Measurements from ENCODE around the gene TTBK2.
"Not testable (repeated sequence)": the region's sequence is repeated elsewhere in the genome, so short reads cannot be mapped to it uniquely, and the experiment has no call there.

Gene TTBK2

DNA sequence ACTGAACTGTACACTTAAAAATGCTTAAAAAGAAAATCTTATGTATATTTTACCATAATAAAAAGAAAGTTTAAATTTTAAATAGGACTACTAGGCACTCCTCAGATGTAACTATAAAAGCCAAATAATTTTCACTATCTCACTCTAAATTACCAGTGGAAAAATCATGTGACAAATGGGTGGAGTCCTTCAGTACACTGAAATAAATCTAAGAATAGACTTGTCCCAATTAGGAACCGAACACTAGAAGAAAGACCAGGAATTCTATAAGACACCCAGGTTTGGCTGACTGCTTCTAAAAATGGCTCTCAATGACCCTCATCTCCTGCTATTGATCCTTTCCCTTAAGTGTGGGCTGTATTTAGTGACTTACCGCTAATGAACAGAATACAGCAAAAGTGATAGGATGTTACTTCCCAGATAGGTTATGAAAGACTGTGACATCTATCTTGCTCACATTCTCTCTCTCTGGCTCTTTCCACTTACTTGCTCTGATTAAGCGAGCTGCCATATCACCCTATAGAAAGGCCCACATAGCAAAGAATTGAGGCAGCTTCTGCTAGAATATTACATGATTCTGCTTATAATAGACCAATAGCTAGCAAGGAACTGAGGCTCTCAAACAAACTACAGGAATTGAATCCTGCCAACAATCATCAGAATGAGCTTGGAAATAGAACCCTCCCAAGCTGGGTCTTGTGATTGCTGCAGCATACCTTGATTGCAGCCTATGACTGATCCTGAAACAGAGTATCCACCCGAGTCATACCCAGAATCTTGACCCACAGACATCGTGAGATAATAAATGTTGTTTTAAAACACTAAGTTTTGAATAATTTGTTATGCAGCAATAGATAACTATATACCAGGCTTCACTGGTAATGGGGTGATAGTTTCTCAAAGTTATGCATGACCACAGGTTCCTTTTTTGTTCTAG is 16.9 kb downstream of the TTBK2 start:
- DNase-seq: peak; percentile 6

DNA sequence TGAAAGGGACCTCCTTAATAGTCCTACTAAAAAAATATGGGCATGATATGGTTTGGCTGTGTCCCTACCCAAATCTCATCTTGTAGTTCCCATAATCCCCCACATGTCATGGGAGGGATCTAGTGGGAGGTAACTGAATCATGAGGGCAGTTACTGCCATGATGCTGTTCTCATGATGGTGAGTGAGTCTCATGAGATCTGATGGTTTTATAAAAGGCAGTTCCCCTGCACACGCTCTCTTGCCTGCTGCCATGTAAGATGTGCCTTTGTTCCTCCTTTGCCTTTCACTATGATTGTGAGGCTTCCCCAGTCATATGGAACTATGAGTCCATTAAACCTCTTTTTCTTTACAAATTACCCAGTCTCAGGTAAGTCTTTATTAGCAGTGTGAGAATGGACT is 26.7 kb downstream of the TTBK2 start:
- not testable (repeated sequence) for DNase-seq

DNA sequence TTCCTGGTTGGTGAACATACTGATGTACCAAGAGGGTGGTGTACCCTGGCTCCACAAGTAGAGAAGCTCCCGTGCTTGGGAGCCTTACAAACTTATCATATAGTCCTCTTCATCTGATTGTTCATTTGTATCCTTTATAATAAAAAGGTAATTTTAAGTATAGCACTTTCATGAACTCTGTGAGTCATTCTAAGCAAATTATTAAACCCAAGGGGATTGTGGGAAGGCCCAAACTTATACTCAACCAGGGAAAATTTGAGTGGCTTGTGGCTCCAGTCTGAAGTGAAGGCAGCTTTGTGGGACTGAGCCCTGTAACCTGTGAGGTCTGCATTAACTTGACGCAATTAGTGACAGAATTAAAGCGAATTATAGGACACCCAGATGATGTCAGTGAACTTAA is 29.0 kb downstream of the TTBK2 start:
- no peak for DNase-seq

DNA sequence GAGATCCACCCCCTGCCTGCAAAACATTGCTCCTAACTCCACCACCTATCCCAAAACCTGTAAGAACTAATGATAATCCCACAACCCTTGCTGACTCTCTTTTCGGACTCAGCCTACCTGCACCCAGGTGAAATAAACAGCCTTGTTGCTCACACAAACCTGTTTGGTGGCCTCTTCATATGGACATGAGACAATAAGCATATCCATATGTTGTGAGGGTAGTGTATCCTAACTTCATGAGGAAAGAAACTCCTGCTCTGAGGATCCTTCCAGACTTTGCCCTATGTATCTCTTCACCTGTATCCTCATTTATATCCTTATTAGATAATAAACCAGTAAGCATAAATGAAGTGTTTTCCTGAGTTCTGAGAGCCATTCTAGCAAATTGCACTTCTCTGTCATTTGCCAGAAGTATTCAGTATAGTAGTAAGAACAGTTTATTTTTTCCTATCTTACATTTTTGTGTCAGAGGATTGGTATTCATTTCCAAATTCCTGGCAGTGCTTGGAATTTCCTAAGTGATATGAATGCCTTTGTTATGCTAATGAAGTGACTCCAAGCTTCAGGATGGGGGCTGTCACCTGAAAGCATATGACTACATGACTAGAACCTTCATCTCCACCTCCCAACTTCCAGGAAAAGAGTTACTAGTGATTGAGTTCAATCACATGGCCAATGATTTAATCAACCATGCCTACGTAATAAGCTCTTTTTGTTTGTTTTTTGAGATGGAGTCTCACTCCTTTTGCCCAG is 30.2 kb downstream of the TTBK2 start:
- no peak for DNase-seq

DNA sequence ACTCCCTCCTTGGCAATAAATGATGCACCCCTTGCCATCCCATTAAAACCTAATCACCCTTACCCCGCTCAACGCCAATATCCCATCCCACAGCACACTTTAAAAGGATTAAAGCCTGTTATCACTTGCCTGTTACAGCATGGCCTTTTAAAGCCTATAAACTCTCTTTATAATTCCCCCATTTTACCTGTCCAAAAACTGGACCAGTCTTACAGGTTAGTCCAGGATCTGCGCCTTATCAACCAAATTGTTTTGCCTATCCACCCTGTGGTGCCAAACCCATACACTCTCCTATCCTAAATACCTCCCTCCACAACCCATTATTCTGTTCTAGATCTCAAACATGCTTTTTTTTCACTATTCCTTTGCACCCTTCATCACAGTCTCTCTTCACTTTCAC is 33.2 kb downstream of the TTBK2 start:
- DNase-seq: not testable (repeated sequence)

DNA sequence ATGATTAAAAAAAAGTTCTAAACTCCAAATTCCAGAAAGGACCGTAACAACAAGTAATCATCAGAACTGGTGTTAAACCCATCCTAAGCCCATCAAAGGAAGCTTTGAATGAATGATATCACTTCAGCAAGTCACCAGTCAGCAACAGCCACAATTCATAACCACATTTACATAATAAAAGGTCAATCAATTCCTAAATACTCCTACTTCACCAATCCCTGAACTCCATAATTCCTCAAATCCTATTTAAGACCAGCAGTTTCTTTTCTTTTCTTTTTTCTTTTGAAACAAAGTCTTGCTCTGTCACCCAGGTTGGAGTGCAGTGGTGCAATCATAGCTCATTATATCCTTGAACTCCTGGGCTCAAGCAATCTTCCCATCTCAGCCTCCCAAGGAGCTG is 40.5 kb downstream of the TTBK2 start:
- DNase-seq: no peak

DNA sequence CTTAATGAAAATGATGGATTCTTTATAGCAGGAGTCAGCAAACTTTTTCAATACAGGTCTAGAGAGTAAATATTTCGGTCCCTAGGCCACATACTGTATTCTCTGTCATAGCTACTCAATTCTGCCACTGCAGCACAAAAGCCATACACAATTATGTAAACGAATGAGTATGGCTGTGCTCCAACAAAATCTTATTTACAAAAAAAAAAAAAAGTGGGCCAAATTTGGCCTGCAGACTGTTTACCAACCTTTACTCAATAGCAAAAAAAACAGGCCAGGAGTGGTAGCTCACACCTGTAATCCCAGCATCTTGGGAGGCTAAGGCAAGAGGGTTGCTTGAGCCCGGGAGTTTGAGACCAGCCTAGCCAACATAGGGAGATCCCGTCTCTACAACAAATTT is 41.1 kb downstream of the TTBK2 start:
- DNase-seq: no peak

DNA sequence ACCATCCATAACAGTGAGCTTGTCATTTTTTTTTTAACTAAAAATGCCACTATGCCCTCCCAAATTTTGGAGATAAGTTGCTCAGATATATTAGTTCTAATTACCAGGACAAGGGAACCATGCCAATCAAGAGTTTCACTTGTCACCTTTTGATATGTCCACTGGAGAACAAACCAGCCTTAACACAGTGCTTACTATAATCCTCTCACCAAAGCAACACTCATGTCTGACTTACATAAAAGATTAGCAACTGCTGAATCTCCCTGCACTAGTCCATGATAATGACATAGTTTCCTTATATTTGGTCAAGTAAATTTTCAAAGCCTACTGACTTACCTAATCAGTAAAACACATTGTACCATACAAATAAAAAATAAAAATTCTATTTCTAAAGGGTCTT is 44.4 kb downstream of the TTBK2 start:
- DNase-seq: no peak

DNA sequence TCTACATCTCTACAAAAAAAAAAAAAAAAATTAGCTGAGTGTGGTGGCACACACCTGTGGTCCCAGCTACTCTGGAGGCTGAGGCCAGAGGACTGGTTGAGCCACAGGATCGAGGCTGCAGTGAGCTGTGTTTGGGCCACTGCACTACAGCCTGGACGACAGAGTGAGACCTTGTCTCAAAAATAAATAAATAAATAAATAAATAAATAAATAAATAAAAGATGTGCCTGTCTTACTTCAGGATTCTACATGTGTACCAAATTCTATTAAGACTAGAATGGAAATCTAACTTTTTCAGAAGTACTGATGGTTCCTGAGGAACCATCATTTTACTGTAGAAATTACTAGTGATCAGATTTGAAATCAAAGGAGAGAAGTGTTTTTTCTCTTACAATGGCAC is 51.9 kb downstream of the TTBK2 start:
- no peak for DNase-seq

DNA sequence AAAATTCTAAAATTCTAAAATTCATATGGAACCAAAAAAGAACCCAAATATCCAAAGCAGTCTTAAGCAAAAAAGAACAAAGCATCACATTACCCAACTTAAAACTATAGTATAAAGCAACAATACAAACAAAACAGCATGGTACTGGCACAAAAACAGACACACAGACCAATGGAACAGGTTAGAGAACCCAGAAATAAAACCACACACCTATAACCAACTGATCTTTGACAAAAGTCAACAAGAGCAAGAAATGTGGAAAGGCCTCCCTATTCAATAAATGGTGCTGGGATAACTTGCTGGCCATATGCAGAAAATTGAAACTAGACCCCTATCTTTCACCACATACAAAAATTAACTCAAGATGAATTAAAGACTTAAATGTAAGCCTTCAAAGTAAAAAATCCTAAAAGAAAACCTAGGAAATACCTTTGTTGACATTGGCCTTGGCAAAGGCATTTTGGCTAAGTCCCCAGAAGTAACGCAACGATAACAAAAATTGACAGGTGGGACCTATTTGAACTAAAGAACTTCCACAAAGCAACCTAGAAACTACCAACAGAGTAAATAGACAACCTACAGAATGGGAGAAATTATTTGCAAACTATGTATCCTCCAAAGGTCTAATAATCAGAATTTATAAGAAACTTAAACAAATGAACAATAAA is 56.9 kb downstream of the TTBK2 start:
- no peak for DNase-seq

DNA sequence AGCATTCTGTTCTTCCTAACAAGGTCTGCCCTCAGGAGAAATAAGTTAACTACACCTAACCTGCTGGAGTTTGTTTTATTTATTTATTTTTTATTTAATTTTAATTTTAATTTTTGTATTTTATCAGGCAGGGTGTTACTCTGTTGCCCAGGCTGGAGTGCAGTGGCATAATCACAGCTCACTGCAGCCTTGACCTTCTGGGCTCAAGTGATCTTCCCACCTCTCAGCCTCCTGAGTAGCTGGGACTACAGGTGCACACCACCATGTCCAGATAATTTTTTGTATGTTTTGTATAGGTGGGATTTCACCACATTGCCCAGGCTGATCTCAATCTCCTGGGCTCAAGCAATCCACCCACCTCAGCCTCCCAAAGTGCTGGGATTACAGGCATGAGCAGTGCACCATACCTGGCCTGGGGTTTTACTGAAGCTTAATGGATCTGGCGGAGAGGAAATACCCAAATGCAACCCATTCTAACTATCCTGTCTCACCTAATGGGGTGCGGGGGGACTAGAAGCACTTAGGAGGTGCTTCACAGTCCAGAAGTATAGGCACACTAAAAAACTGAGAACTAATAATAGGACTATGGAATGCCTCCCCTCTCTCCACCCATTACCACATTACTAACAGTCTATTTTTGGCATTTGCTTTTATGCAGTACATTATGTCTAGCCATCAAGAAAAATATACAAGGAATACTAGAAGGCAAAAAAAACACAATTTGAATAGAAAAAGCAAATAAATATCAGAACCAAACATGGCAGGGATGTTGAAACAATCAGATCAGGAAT is 61.4 kb downstream of the TTBK2 start:
- DNase-seq: no peak

DNA sequence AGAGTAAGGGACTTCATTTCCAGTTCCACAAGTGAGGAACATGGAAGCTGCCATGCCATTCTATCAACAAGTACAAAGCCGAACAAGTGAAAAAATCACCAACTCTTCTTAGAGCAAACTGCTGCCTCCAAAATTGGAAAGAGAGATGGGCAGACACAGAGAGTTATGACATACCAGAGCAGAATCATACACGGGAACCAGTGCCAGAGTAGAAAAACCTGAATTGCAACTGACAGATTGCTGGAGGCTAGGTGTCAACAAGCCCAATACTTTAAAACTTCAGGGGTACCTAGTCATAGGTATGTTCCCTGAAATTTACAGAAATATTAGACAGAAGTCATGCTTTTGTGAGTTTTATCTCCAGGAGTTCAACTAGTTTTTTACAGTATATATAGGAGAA is 62.0 kb downstream of the TTBK2 start:
- DNase-seq: no peak

DNA sequence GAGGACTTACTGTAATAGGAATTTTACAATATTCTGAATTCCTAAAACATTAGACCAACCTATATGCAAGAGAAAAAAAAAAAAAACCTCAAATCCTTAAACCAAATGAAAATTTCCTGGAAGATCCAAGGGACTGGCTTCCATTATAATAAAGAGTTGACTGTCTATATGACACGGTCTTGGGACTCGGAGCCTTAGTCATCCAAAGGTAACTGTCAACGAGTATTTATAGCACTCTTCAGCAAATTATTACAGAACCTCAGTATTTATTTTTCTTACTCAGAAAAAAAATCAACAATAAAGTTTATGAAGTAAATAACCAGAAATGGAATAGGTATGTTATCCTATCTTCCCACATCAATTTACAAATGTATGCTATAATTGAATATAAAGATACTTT is 66.0 kb downstream of the TTBK2 start:
- no peak for DNase-seq

DNA sequence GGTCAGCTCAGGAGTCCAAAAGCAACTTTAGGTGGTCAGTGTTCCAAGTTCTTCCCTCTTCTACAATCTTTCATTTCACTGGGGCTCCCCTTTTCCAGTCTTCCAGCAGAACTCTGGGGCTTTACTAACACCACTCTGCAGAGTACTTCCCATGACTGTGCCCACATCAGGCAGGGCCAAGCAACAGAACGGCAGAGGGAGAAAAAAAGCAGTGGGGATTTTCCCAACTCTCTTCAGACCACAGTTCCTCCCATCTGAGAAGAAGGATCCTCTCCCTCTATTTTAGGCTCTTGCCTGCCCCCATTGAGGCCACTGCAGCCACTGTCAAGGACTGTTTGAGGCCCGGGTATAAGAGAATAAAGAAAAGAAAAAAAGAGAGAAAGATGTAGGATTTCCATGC is 70.7 kb downstream of the TTBK2 start:
- no peak for DNase-seq

DNA sequence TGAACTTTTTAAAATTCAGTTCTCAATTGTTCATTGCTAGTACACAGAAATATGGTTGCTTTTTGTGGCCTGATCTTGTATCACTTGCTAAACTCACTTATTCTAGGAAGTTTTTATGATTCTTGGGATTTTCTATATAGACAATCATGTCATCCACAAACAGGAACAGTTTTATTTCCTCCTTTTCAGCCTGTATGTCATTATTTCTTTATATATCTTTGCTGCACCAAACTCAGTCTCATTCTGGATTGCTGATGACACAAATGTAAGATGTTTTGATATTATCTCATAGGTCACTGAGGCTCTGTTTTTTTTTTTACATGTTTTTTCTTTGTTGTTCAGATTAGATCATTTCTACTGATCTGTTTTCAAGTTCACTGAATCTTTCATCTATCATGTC is 71.7 kb downstream of the TTBK2 start:
- DNase-seq: no peak

DNA sequence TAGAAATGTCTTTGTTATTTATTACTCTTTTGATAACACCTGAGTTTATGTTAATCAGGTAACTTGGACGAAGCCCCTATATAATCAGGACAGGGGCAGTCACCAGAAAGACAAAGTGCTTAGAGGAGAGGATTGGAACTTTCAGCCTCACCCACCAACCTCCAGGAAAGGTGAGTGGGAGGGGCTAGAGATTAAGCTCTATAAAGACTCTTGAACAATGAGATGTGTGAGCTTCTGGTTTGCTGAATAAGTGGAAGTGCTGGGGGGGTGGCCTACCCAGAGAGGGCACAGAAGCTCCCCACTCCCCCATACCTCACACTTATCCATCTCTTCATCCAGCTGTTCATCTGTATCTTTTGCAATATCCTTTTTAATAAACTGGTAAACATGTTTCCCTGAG is 73.9 kb downstream of the TTBK2 start:
- no peak for DNase-seq

DNA sequence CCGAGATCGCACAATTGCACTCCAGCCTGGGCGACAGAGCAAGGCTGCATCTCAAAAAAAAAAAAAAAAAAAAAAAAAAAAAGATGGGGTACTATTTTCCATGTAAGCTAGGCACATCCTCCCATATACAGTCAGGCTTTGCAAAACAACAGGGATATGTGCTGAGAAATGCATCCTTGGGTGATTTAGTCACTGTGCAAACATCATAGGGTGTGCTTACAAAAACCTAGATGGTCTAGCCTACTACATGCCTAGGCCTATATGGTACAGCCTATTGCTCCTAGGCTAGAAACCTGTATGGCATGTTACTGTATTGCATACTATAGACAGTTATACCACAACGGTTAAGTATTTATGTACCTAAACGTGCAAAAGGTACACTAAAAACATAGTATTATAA is 75.0 kb downstream of the TTBK2 start:
- DNase-seq: no peak

DNA sequence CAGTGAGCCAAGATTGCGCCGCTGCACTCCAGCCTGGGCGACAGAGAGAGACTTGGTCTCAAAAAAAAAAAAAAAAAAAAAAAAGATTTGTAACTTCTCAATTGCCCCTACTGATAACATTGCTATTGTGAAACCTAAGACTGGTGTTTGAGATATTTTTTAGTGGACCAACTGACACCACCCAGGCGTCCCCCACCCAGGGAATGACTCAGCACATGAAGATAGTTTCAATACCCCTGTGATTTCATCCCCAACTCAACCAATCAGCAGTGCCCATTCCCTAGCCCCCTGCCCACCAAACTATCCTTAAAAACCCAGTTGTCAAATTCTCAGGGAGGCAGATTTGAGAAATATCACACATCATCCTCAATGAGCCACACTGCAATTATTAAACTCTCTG is 76.9 kb downstream of the TTBK2 start:
- peak; percentile 8 for DNase-seq

DNA sequence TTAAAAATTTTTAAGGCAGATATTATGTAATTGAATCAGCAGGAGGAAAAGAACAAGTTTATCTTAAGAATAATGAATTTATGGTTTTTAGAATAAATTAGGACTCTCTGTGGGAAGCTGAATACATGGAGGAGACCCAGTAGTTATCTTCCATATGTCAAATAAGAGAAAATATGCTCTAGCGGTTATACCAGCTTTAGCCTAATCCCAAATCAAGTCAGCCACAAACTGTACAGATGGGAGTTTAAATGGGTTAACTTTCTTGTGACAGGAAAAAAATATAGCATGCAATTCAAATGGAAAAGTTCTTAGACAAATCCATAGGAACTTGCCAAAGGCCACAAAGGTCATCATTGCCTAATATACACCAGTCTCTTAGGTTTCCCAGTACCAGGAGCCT is 84.3 kb downstream of the TTBK2 start:
- DNase-seq: no peak

DNA sequence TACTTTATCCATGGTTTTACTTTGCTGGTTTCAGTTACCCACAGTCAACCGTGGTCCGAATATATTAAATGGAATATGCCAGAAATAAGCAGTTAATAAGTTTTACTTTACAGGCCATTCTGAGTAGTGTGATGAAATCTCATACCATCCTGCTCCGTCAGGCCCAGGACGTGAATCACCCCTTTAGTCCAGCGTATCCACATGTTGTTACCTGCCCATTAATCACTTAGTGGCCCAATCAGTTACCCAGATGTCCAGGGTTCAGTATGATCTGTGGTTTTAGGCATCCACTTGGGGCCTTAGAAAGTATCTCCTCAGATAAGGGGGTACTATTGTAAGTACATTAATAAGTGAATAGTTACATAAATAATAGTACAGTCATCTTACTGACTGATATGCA is 88.0 kb downstream of the TTBK2 start:
- DNase-seq: no peak

DNA sequence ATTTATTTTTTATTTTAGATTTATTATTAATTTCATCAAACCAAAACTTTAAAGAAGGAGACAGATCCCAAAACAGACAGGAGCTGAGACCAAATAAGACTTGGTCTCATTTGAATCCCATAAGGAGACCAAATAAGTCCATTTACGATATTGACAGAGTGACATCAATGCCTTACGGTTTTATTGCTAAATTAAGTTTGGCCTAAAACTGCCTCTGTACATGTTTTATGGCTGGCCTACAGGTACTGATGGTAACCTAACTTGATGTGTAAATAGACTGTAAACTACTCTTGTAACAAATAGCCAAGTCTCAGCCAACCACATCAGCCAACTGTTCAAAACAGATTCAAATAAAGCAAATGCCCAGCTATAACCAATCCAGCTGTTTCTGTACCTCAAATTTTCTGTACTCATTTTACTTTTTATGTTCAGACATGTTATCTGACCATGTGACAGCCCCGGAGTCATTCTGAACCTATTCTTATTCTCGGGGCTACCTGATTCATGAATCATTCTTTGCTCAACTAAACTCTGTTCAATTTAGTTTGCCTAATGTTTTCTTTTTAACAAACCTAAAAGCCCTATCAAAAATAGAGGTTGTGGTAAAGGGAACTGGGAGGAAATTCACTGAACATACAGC is 94.2 kb downstream of the TTBK2 start:
- DNase-seq: no peak

DNA sequence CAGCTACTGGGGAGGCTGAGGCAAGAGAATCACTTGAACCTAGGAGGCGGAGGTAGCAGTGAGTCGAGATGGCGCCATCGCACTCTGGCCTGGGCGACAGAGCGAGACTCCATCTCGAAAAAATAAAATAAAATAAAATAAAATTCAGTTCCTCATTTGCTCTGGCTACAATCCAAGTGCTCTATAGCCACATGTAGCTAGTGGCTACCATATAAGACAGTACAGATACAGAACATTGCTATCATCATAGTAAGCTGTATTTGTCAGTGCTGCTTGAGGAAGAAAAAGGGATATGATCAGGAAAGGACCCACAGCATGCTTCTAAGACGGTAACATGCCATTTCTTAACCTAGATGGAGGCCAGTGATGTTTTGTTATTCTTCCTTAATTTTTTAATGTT is 95.0 kb downstream of the TTBK2 start:
- no peak for DNase-seq

Measured in hematopoietic multipotent progenitor cell treated with erythropoietin and hydrocortisone succinate and interleukin-3 and kit ligand, for 8 days (in vitro differentiated cells).